ENCODE measurements around the gene MICALL1.
A peak's percentile ranks its signal among the peaks of the same experiment; 100 is the strongest.
"Not testable (repeated sequence)": the region's sequence is repeated elsewhere in the genome, so short reads cannot be mapped to it uniquely, and the experiment has no call there.

The MICALL1 gene

DNA sequence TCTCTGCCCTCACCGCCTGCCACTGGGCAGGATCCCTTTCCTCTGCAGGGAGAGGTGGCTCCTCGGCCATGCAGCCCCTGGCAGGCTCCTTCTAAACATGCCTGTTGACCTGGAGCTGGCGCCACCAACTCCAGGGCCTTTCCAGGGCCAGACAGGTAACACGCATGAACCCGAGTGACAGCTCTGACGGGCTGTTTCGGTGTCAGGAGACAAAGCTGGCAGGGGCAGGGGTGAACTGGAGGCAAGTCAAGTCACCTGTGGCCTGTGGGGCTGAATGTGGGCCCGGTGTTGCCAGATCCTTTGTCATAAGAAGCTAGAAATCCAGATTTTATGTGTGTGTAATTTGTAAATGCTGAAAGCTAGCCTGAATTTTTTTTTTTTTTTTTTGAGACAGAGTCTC is 36.0 kb downstream of the MICALL1 start:
- H3K27ac ChIP-seq: no peak overlapping the region
- no peak for TF ChIP-seq ZFX (IDR thresholded peaks at IDR 0.05; ENCODE audit: borderline replicate concordance)
- TF ChIP-seq, protein P1, sequence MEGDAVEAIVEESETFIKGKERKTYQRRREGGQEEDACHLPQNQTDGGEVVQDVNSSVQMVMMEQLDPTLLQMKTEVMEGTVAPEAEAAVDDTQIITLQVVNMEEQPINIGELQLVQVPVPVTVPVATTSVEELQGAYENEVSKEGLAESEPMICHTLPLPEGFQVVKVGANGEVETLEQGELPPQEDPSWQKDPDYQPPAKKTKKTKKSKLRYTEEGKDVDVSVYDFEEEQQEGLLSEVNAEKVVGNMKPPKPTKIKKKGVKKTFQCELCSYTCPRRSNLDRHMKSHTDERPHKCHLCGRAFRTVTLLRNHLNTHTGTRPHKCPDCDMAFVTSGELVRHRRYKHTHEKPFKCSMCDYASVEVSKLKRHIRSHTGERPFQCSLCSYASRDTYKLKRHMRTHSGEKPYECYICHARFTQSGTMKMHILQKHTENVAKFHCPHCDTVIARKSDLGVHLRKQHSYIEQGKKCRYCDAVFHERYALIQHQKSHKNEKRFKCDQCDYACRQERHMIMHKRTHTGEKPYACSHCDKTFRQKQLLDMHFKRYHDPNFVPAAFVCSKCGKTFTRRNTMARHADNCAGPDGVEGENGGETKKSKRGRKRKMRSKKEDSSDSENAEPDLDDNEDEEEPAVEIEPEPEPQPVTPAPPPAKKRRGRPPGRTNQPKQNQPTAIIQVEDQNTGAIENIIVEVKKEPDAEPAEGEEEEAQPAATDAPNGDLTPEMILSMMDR (IDR thresholded peaks at IDR 0.05): no peak

DNA sequence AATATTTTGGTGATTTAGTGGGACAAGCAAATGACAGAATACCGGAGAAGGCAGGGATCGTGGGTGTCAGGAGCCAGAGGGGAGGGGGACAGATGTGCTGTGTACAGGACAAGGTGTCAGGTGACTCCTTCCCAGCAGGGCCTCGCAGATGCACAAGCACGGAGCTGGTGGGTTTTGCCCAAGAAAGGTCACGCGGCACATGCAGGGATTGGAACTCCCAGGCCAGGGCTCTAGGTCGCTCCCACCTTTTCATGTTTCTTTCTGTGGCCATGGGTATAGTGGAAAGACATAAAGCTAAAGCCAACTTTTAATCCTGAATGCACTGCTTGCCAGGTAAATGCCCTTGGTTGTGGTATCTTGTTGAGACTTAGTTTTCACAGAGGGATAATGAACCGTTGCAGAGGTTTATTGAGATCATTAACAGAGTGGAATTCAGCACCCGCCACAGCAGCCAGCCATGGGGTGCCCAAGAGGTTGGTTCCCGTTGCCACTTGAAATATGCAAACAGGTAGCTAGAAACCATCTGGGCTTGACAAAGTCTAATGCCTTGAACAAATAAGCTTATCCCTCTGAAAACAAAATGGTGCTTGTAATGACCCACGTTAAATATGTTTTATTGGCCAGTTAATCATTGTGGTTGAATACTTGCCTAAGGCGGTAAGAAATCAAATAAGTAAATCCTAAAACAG is 37.2 kb downstream of the MICALL1 start:
- peak overlapping the region; percentile 59 for H3K27ac ChIP-seq

DNA sequence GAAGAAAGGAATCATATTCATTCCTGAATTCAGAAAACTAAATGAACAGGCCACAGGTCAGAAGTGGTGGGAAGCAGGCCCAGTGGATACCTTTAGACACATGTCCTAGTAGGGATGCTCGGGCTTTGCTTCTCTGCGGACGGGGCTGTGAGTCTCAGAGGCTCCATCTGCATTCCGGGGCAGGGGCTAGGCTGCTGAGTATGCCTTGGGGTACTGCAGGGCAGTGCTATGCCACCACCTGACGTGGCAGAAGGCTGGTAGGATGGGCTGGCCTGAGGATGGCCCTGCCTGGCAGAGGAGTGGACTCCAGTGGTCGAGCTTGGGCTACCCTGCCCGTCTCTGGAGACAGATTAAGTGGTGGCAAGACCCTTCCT is 37.7 kb downstream of the MICALL1 start:
- no peak for TF ChIP-seq ZFX (IDR thresholded peaks at IDR 0.05; ENCODE audit: borderline replicate concordance)
- TF ChIP-seq, protein P1 (IDR thresholded peaks at IDR 0.05): no peak
- H3K27ac ChIP-seq: peak overlapping the region; percentile 59

More for the DNA sequence above, 37.2 kb downstream of the MICALL1 start:
- TF ChIP-seq, protein P1 (IDR thresholded peaks at IDR 0.05): no peak
- no peak for TF ChIP-seq ZFX (IDR thresholded peaks at IDR 0.05; ENCODE audit: borderline replicate concordance)

DNA sequence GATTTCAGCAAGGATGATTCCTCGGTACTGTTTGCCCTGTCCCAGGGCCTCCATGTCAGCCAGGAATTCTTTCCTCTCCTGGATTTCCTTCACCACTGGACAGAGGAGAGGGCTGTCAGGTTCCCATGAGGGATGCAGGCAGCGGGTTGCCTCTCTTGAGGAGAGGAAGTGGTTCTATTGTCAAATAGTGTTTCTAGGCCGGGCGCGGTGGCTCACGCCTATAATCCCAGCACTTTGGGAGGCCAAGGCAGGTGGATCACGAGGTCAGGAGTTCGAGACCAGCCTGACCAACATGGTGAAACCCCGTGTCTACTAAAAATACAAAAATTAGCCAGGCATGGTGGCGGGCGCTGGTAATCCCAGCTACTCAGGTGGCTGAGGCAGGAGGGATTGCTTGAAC is 38.3 kb downstream of the MICALL1 start:
- H3K27ac ChIP-seq: peak overlapping the region; percentile 59

DNA sequence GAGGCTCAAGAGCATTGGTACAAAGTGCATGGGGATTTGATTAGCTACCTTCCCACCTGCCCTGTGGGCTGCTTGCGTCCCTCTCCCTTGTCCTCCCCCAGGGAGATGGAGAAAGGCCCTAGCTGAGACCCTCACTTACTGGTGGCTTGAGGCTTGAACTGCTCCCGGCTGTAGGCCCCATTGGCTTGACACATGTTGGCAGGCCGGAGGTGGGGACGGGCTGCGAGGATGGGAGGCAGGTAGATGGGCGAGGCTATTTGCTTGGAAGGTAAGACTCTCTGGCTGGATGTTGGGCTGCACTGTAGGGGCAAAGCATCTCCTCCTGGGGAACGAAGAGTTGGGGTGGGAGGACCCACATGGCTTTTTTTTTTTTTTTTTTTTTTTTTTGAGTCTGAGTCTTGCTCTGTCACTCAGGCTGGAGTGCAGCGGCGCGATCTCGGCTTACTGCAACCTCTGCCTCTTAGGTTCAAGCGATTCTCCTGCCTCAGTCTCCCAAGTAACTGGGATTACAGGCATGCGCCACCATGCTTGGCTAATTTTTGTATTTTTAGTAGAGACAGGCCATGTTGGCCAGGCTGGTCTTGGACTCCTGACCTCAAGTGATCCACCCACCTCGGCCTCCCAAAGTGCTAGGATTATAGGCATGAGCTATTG is 41.2 kb downstream of the MICALL1 start:
- H3K27ac ChIP-seq: not testable (repeated sequence)

DNA sequence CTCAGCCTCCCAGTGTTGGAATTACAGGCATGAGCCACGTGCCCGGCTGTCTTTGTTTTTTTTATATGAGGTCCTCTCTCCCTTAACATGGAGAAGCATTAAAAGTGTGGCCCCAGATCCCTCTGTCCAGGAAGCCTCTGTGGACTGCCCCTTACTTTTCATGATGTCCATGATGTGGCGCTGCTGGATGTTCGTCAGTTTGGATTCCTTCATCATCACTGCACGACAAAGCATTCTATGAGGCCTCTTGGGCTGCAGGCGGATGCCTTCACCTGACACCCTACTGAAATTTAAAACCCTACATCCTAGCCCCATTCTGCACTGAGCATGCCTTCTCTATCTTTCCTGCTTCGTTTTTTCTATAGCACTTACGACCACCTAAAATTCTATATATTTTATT is 45.2 kb downstream of the MICALL1 start:
- no peak for TF ChIP-seq ZFX (IDR thresholded peaks at IDR 0.05; ENCODE audit: borderline replicate concordance)
- TF ChIP-seq, protein P1 (IDR thresholded peaks at IDR 0.05): no peak
- H3K27ac ChIP-seq: no peak overlapping the region

DNA sequence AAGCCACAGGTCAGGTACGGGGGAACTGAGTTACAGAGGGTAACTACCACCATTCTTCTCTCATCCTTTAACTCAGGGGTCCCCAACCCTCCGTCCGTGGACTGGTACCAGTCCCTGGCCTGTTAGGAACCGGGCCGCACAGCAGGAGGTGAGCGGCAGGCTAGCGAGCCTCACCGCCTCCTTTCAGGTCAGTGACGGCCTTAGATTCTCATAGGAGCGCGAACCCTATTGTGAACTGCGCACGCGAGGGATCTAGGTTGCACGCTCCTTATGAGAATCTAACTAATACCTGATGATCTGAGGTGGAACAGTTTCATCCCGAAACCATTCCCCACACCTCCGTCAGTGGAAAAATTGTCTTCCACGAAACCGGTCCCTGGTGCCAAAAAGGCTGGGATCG is 46.5 kb downstream of the MICALL1 start:
- H3K27ac ChIP-seq: not testable (repeated sequence)

DNA sequence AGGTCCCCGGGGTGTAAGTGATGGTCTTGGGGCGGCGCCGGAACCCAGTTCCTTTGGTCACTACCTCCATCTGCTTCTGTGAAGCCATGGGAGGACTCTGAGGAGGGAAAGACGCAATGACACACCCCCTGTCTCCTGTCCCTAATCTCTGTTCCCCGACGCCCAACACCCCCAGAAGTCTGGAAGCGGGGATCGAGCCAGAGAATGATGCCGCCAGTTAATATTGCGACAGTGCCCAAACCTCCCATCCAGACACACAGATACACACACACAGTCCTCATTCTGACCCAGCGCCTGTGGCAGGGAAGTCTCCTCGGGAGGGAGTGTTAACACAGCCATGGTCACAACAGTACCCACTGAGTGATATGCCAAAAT is 47.0 kb downstream of the MICALL1 start:
- H3K27ac ChIP-seq: peak overlapping the region; percentile 32

More for the DNA sequence above, 47.0 kb downstream of the MICALL1 start:
- no peak for TF ChIP-seq ZFX (IDR thresholded peaks at IDR 0.05; ENCODE audit: borderline replicate concordance)
- TF ChIP-seq, protein P1 (IDR thresholded peaks at IDR 0.05): no peak
